GM13976 (cell line): ENCODE data around the gene CNR1.

Experiments used
- DNase-seq: peaks from one replicate; pipeline ENCODE4 v3.0.0; 2012; ENCODE audit warnings: low spot score
- CTCF ChIP-seq: IDR thresholded peaks from 2 replicates; pipeline ENCODE4 v1.5.1; 2012; ENCODE audit warnings: borderline replicate concordance, mild to moderate bottlenecking; ENCODE audit not compliant: insufficient read depth; ENCODE audit errors: extremely low read depth, missing control alignments, control extremely low read depth
- in situ Hi-C: fragments of 300-500 bp; cut with MboI; formaldehyde crosslinking; loops from one replicate; pipeline ENCODE4 v1.12.0; 2022; ENCODE audit warnings: low sequenced_read_pairs, mixed read lengths, inconsistent platforms; ENCODE audit not compliant: unreplicated experiment

The CNR1 gene

GRCh38 chr6:88116276-88116675 lies 49.9 kb downstream of the CNR1 start:
- DNase-seq, result no peak
- TF ChIP-seq CTCF, result no peak
- in situ Hi-C loops, result no loop called here

GRCh38 chr6:88115307-88115706 lies 50.8 kb downstream of the CNR1 start:
- in situ Hi-C loops, result no loop called here
- no peak for TF ChIP-seq CTCF
- no peak for DNase-seq

- in situ Hi-C loops, result no loop called here
- no peak for DNase-seq
- no peak for TF ChIP-seq CTCF
These were observed 51.3 kb downstream of the CNR1 start for GRCh38 chr6:88114838-88115237.

GRCh38 chr6:88111991-88112390 lies 54.2 kb downstream of the CNR1 start:
- DNase-seq, result no peak
- in situ Hi-C loops, result no loop called here
- TF ChIP-seq CTCF, result no peak

- no peak for TF ChIP-seq CTCF
- in situ Hi-C loops, result no loop called here
- no peak for DNase-seq
These were observed 58.9 kb downstream of the CNR1 start for GRCh38 chr6:88107241-88107640.

- TF ChIP-seq CTCF, result no peak
- DNase-seq, result no peak
- in situ Hi-C loops, result no loop called here
These were observed 60.3 kb downstream of the CNR1 start for GRCh38 chr6:88105741-88106340.
